Urothelium cell line (cell line): ENCODE measurements around the gene MTG2.

Source experiments
- DNase-seq: peaks from one replicate; pipeline ENCODE4 v3.0.0; 2011; ENCODE audit warnings: low spot score, mixed read lengths
- FAIRE-seq: peaks from 2 replicates; lab custom pipeline; 2011; peaks lifted over from hg19 to GRCh38; lab: Jason Lieb, UNC

MTG2 gene

GRCh38 chr20:62202676-62203377 lies 20.0 kb downstream of the MTG2 start:
- no peak for FAIRE-seq
- no peak for DNase-seq

- FAIRE-seq (no peak), DNase-seq (no peak)
Observed at GRCh38 chr20:62203378-62204030, 20.7 kb downstream of the MTG2 start.

- no peak for DNase-seq
- FAIRE-seq, result no peak
Observed at GRCh38 chr20:62205618-62206387, 23.0 kb downstream of the MTG2 start.

GRCh38 chr20:62206388-62206775 lies 23.6 kb downstream of the MTG2 start:
- DNase-seq (no peak), FAIRE-seq (no peak)

GRCh38 chr20:62208061-62208794 lies 25.4 kb downstream of the MTG2 start:
- FAIRE-seq, result no peak
- no peak for DNase-seq

DNA sequence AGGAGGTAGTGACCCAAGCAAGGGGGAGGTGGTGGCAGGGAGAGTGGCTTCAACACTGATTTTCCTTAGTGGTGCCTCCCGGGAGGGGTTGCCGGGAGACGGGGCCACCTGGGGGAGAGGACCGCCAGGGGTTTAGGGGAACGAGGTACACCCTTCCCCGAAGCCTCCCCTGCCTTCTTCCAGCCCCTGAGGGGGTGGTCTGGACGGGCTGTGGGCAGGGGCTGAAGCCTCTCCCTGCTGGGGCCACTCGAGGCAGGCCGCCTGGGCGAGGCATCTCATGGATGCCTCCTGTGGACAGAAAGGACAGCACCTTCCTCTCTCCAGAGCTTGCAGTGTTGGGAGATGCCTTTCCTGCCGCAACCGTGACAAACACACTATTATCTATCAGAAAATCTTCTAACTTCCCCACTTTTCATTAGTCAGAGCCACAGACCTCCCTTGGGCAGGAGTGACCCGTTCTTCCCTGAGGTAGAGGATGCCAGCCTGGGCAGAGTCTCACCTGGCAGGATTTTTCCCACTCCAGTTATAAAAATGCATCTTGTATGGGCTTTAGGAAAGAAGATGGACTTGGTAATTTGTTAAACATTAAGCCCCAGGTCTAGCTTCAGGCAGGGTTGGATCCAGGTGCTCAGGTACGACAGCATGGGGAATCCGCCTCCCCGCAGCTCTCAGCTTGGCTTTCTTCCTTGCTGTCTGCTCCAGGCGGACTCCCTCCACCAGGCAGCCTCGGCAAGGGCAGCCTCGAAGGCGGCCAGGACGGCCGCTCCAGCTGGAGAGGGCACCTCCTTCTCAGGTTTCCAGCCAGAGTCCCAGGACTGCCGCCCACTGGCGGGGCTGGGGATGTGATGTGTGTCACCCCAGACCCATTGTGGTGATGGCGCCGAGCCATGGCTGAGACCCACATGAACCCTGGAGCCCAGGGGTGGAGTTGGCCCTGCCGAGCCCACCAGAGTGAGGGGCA lies 26.2 kb downstream of the MTG2 start:
- FAIRE-seq, result no peak
- no peak for DNase-seq

DNA sequence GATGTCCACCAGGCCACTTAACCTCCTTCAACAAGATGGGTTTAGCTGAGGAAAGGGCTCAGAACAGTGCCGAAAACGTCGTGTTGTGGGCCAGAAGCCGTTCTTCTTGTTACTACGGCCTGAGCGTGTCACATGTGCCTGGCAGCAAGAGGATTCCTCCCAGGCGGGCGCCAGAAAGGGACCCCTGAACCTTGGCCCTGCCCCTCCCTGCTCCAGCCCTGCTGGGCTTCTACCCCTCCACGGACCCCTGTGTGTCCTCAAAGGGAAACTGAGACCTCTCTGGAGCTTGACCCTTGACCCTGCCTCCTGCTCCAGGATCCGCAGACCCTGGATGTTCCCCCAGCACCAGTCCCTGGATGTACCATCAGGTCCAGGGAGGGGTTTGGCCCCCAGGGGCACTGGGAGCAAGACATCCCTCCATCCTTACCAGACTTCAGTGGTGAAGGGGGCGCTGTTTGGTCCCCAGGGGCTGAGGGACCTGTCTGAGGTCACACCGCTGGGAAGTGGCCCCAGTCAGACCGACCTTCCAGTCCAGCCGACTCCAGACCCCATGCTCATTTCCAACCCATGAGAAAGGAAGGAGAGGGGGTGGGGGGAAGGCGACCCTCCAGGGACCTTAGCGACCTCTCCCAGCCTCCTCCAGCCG lies 27.1 kb downstream of the MTG2 start:
- no peak for FAIRE-seq

DNA sequence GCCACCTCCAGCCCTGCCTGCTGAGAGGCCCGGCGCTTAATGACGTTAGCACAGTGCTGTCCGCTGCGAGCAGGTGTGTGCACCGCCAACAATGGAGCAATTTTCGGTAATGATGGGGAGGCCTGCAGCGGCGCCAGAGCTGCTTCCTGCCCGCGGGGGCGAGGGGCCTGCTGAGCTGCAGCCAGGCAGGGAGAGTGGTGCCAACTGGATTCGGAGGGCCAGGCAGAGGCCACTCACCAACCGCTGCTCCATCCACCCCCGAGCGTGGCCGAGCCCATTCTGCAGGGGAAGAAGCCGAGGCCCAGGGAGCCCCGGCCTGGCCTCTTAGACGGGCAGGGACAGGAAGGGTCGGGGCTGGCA lies 27.6 kb downstream of the MTG2 start:
- no peak for DNase-seq
- no peak for FAIRE-seq

More for the DNA sequence above, 27.1 kb downstream of the MTG2 start:
- DNase-seq, result no peak

DNA sequence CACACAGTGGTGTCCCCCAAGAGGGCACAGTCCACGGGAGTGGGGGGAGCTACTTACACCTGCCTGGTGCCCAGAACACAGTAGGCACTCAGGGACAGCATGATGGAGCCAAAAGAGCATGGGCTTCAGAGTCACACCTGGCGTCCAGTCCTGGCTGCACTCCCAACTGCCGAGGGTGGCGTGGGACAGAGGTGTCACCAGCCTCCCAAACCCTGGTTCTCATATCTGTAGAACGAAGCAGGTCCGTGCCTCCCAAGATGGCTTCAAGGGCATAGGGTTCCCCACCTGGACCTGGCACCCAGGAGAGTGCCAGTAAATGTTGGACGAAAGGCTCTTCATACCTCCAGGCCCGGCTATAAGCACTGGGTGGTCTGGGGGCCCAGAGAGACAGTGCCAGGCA lies 28.4 kb downstream of the MTG2 start:
- DNase-seq, result no peak
- no peak for FAIRE-seq

DNA sequence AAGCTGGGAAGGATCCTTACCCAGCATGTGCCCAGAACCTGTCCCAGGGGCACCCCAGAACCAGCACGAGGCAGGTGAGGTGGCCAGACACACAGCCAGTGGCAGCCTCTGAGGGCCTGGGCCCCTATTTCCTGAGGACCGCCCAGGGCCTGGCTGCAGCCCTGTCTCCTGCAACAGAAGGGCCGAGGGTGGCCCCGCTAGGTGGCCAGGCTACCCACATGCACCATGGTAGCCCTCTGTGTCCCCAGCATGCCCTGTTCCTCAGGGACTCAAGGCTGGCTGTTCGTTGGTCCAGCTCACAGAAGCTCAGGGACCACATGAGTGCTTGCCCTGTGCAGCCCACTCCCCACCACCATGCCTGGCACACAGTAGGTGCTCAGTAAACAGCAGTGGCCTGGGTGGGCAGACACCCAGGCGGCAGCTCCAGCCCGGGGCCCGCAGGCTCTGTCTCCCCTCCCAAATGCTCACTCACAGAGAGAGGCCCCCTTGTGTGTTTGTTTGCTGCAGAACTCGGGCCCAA lies 29.0 kb downstream of the MTG2 start:
- no peak for FAIRE-seq
- no peak for DNase-seq

GRCh38 chr20:62212299-62212698 lies 29.5 kb downstream of the MTG2 start:
- FAIRE-seq (no peak), DNase-seq (no peak)

DNA sequence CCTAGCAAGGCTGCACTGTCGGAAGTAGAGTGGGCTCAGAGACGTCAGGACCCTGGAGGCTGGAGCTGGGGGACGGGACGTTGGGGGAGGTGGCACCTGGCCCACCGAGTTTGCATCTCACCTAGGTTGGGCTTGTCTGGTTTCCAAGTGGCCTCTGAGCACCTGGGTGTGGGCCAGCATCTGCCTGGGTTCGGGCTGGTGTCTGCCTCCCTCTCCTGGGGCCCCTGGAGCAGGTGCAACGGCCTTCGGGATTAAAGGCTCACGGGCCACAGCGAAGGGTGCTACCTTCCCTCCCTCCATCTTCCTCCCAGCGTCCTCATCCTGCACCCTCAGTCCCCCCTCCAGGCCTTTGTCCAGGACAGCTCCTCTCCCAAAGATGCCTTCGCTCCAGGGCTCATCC lies 31.2 kb downstream of the MTG2 start:
- no peak for DNase-seq
- no peak for FAIRE-seq

- DNase-seq (no peak), FAIRE-seq (no peak)
Observed at GRCh38 chr20:62215020-62215990, 32.5 kb downstream of the MTG2 start.

DNA sequence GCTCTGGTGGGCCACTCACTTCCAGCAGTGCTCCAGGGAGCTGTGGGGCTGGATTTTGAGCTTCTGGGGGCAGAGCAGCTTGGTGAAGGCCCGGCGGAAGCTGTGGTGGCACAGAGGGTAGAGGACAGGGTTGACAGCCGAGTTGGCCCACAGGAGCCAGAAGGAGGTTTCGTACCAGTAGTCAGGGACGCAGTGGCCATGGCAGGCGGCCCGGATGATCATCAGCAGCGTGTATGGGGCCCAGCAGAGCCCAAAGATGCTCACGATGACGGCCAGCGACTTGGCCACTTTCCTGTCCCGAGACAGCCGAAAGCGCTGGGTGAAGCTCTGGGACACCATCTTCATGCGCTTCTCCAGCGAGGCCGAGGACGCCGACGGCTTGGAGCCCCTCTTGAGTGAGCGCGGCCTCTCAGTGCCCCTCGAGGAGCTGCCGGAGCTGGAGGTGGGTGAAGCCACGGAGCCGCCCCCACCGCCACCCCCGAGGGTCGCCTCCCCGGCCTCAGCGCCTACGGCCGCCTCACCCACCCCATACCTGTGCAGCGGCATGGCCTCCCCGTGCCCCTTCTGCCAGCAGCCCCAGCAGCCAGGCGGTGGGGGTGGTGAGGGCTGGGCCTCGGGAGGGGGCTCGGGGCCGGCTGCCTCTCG lies 33.3 kb downstream of the MTG2 start:
- DNase-seq, result no peak
- no peak for FAIRE-seq

GRCh38 chr20:62216636-62217566 lies 34.1 kb downstream of the MTG2 start:
- FAIRE-seq (peak; percentile 20), DNase-seq (no peak)

DNA sequence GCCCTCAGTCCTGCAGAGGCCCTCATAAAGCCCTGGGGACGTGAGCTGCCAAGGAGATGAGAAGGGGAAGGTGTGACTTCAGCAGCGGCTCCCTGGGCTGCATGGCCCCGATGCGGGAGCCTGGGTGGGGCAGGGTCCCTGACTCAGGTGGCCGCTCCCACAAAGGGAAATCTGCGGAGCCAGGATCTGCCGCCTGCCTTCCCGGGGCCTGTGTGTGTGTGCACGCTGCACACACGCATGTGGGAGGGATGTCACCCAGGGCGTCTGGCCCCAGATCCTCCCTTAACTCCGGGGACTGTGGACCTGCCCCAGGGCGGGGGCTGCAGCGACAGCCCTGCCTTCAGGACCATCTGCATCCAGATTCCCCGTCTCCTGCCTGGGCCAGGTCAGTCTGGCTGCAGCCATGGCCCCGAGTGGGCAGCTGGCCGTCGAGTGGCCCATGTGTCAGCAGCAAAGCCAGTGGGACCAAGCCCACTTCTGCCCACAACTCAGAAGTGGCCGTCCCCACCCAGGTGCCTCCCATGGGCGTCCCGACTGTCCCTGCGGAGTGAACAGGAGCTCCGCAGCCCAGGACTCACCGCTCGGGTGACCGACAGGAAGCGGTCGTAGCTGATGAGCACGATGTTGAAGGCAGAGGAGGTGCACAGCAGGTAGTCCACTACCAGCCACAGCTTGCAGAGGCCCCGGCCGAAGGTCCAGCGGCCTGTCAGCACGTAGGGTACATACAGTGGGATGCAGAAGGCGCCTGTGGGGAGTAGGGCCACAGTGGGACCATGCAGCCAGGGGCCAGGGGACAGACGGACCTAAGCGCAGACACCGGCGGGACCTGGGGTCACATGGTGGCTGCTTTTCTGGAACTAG lies 35.3 kb downstream of the MTG2 start:
- peak; percentile 37 for FAIRE-seq
- no peak for DNase-seq
